GM19455 (cell line): ENCODE measurements around the gene PDE4B.

Experiments
- ATAC-seq: cut with Tn5 transposase; IDR thresholded peaks from one replicate; pipeline ENCODE4 v1.9.1; 2021; ENCODE audit not compliant: unreplicated experiment

The PDE4B gene

DNA sequence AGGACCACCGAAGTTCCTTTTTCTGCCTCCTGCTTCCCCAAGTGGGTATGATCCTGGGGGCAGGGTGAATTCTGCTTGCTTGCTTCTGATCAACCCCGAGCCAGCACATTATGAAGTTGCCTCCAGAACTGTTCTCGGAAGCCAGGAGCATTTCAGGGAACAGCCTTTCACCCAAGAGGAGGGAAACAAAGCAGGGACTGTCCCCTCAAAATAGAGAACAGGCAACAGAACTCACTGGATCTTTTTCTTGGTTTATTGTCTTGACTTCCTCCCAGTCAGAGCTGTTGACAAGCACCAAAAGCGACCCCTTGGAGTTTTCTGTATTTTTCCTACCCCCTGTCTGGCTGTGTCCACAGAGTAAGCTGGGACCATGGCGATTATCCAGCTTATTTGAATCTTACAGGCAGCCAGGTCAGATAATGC lies 482.9 kb downstream of the PDE4B start:
- no peak for ATAC-seq

DNA sequence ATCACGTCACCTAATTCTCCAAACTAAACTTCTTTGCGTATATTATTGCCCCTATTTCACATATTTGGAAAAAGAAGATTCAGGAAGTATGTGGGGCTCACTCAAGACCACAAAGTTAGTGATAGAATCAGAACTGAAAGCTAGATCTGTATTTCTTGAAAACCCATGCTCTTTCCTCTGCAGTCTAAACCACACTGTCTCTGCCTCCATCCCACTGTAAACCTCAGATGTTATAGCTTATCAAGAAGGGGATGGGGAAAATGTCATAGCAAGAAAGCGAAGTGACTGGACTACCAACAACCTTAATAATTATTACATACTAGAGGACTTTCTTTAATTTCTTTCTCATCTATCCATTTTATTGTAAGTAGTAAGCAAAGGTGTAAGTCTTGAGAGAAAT lies 483.5 kb downstream of the PDE4B start:
- ATAC-seq = peak; percentile 79

DNA sequence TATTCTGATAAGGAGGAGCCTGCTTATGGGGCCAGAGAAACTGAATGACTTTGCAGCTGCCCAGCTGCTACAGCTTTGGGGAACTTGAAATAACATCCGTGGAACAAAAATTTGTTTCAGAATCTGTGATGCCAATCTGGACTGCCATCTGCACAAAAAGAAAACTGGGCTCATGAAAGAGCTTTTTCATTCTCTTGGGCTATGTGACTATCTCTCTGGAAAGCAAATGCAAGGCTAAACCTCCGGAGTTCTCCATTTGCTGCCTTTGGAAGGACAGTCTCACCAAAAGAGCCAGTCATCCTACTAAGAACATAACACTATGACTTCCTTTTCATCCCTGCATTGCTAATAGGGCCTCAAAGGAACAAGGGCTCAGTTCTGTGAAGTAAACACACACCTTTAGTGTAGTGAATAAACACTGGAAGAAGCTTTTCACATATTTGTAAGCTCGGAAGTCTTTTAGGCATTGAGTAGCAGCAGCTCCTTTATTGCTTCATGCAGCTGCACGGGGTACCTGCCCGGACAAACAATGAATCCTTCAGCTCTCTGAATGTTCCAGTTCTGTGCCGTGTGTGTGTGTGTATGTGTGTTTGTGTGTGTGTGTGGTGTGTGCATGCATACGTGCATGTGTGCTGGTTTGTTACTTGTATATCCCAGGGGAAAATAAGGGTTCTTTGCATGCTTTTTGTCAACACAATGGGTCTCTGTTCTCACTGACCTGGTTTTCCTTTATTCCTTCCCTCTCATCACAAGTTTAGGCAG lies 485.7 kb downstream of the PDE4B start:
- no peak for ATAC-seq

DNA sequence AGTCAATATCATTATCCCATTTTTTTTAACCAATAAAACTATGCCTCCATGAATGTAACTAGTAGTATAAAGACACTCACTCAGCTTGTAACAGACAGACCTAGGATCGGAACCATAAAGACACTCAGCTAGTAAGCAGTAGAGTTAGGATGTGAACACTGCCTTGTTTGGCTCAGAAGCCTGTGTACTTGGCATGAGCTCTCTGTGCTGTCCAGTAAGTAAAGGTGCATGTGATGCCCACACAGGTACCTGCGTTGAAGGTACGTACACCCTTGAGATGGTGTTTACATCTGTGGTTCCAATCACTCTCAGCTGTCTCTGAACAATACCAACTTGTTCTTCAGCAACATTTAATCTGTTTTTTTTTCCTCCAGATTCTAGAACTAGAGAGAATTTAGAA lies 489.1 kb downstream of the PDE4B start:
- ATAC-seq = no peak

DNA sequence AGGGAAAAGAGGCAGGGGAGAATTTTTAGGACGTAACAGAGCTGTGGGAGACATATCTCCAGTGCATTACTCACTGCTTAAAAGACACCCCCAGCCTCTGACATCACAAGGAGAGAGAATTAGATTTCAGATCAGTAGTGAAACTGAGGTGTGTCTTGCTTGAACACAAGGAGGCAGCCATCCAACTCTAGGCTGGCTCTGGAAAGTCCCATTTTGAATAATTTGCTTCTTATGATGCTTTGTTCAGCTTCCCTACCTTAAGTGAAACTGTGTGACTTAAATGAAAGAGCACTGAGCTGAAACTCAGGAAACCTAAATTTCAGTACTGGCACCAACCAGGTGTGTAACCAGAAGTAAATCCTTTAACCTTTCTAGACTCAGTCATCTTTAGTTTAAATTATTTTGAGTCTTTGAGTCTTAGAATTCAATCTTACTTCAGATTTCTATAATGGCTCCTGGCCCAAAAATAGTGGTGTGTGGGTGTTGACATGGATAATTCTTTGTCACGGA lies 489.7 kb downstream of the PDE4B start:
- ATAC-seq = peak; percentile 83

DNA sequence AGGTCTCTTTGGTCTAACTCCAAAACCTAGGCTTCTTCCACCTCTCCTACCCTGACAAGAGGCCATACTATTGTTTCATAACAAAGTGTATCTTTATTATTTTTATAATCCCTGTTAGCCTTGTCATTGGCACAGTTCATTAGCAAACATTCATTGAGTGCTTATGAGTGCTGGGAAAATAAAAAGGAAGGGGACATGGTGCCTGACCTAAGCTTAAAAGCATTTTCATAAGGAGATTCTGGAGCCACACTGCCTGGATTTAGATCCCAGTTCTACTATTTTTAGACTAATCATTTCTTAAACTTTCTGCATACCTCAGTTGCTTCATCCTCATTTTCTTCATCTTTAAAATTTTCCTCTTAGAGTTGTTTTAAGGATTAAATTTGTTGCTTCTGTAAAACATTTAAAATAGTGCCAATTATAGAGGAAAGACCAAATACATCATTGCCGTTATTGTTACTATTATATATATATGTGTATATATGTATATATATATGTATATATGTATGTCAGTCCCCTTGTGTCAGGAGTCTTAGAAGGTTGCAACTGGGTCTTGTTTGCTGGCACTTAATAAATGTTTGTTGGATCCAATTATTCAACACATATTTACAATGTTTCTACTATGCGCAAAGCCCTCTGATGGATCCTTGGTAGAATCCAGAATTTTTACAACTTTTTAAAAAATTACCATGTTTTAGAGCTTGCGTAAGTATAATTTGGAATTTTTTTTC lies 490.4 kb downstream of the PDE4B start:
- ATAC-seq = peak; percentile 5

DNA sequence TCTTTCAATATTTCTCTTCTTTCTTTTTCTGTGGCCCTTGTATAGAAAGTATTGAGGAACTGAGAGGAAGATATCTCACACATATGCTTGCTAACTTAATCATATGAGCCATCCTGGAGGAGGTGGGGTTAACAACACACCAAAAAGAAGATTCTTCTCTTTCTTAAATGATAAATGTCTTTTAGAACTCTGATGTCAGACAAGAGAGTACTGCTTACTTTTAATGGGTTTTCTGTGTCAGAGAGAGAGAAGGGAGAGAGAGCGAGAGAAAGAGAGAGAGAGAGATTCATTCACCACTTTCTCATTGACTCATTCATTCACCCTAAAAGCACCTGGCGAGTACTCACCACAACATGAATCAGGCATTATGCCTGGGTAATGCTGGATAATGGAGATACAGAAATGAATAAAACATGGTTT lies 490.9 kb downstream of the PDE4B start:
- peak; percentile 60 for ATAC-seq

DNA sequence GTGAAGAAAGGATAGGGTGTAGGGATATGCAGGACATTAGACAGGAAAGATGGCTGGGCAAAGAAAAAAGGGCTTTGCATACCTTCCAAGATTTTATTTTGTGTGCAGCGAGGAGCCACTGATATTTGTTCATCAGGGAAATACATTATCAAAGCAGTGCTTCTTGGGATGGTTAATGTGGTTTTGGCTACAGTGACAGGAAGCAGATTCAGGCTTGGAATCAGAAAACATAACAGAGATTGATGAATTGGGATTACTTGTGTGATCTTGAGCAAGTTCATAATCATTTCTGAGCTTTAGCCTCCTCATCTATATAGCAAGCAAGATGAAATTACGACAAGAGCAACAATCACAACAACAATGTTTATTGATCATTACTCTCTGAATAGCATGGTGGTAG lies 492.1 kb downstream of the PDE4B start:
- ATAC-seq = no peak

DNA sequence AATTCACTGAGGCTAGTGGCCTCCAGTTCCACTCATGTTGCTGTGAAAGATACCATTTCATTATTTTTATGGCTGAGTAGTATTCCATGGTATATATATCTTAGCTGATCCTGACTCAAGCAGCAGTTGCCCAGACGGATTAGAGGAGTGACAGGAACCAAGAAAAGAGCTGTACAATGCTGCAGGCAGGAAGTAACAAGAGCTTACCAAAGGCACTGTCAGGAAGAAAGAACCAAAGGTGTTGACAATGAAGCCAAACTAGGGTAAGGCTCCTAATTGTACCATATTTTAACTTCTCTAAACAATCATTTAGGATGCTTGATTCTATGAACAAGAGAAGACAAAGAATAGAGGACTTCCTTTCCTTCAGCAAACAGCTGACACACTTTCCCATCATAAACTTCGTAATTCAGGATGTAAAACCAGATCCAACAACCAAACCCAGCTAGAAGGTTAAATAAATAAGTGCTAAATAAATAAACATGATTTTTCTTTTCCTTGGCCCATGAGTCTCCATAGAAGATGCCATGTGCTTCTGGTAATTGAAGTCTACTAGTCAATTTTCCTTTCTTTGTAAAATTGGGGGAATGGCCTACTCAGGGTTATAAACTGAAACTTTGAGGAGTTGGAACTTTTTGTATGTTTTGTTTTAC lies 493.0 kb downstream of the PDE4B start:
- no peak for ATAC-seq

DNA sequence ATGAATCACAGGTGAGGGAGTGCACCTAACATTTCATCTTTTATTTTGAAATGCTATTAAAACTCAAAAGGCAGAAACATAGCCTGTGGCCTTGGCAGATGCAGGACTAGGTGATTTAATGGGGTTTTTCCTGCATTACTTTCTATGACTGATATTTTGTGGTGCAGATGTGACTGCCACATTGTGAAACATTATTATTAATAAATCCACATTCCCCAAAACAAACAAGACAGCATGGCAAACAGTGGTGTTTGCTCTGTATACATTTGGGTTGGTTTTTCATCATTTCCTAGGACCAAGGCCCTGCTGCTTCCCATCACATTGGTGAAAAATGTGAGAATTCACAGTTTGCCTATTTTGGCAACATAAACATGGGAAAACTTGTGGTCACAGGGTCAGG lies 493.6 kb downstream of the PDE4B start:
- ATAC-seq = no peak

DNA sequence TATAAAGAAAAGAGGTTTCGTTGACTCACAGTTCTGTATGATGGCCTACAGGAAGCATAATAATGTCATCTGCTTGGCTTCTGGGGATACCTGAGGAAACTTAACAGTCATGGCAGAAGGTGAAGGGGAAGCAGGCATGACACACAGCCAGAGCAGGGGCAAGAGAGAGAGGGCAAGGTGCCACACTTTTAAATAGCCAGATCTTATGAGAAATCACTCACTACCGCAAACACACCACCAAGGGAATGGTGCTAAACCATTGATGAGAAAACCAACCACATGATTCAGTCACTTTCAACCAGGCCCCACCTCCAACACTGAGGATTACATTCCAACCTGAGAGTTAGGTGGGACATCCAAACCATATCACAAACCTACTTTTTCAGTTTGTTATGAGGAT lies 495.4 kb downstream of the PDE4B start:
- ATAC-seq = no peak

DNA sequence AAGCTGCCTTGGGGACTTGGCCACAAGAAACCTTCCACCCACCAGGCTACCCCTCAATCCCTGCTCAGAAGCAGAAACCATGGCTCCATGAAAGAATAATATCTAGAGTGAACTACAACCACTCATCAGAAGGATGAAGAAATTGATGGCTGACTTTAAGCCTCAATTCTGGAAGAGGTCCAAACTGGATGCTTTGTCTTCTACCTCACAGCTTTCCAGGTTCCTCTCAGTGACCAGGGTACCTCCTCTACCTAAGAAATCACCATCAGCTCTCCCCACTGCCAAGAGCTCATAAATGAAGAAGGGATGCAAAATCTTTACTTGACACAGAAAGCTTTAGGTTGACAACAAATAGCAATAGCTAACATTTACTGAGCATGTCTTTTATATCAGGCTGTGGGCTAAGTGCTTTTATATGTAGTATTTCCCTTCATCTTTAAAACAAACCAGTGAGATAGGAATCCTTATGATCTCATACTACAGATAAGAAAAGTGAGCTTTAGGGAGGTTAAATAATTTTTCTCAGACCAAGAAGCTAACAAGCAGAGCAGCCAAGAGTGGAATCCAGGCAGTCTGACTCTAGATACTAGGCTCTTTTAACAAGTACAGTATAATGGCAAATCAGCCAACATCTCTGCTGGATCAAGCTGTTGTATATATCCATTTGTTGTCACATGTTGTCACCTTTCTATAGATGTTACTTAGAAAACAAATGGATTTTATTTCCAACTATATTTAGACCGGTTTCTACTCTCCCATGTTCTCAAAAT lies 498.3 kb downstream of the PDE4B start:
- no peak for ATAC-seq

DNA sequence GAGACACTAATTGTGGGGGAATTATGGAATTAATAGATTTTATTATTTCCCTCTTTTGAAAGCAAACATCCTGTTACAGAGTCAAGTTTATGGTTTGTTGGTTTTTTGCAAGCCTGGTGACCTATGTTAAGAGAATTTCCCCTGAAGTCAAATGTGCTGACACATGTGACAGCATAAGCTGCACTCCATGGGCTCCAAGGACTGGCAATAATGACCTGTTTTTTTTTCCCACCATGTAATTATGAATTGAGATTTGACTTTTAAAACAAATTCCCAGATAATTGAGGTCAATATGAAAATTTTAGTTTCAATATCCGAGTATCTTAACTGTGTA lies 498.8 kb downstream of the PDE4B start:
- ATAC-seq = no peak

DNA sequence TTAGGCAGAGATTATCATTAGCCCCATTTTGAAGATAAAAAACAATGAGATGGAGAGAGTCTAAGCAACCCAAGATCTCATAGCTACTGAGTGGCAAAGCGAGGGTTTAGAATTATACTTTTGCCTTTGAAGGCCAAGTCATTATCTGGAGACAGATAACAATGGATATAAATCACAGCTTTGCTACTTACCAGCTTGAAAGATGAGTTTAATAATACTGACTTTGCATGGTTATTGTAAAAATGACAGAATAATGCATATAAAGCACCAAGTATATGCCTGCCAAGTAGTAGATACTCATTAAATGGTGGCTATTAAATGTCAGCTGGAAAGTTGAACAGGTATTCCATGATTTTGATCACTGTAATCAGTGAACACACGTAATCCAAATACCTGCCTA lies 499.6 kb downstream of the PDE4B start:
- no peak for ATAC-seq

DNA sequence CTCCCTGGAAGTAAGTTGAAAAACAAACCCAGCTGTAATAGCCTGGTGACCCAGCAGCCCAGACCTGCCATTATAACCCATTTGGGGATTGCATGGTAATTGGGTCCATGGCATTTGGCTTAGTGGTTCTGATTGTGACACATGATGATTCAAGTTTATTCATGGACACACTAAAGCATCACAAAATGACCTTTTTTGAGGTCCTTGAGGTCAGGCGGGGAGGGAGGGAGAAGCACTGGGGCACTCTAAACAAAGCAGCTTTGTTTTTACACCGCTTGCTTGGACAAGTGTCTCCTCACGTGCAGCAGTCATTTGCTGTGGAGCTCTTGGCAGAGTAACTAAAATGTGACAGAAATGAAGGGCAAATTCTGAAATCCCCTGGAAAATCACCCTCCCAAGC lies 500.2 kb downstream of the PDE4B start:
- ATAC-seq = no peak

DNA sequence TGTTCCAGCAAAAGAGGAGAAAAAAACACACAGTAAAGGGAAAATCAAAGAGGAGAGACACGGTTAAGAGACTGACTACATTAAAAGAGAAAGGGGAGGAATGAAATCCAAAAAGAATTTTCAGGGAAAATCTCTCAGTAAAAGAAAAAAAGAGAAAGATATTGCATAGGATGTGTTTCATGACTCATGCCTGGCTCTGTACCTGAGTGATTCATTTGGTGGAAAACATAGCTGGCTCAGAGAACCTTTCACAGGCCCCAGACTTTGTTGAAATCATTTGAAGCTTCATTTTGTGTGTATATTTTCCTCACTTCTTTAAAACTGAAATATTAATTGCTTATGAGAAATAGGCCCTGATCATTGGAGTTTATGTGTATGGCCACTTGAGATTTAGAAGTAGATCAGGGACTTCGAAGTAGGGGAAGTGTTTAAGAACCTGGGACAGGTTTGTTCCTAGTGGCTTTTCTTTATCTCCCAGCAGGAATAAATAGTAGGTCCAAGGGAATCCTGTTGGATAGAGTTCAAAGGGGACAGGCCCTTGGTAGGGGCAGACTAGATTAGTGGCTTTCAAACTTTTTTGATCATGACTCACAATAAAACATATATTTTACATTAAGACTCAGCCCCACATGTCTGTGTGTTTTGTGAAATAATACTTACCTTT lies 502.1 kb downstream of the PDE4B start:
- no peak for ATAC-seq

DNA sequence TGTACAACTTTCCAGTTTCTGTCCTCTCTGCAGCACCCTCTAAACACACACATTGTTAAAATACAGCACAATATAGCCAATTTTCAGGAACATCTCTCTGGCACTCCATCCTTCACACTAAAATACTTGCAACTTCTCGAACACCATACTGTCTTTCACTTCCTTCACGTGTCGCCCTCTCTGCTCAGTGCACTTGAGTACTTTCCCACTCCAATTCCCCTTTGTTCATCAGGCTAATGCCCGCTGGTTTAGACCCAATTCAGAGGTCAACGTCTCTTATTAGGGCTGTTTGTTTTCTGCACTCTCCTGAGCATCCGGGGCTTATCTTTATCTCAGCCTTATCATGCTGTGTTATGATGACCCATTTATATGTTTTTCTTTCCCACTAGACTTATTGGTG lies 503.1 kb downstream of the PDE4B start:
- no peak for ATAC-seq

DNA sequence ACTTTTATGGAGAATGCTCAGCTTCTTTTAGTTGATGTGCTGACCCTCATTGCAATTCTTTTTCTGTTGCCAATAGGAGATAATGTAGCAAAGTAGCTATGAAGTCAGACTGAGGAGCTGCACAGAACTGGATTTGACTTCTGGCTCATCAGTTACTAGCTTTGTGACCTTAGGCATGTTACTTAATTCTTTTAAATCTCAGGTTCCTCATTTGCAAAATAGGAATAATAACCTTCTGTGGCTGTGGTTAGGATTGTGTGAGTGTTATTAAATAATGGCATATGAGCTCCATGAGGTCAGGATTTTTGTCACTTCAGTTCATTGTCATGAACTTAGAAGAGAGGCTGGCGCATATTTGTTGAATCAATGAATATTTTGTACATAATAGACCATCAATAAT lies 503.7 kb downstream of the PDE4B start:
- ATAC-seq = no peak

DNA sequence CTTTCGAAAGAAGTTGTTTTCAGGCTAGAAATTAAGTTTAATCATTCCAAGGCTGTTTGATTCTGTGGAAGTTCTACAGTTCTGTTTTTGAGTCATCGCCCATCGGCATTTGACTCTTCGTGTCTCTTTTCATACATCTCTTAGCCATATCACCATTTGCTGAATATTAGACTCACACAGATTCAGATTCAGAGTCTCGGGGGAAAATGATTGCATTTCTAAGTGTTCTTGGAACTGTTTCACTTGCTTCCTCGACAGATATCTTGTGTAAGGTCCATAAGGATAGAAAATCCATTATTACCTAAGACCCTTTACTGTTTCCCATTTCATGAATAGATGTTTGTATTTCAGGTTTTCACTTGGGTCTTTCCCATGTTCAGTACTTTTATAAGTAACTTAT lies 504.3 kb downstream of the PDE4B start:
- ATAC-seq = no peak

DNA sequence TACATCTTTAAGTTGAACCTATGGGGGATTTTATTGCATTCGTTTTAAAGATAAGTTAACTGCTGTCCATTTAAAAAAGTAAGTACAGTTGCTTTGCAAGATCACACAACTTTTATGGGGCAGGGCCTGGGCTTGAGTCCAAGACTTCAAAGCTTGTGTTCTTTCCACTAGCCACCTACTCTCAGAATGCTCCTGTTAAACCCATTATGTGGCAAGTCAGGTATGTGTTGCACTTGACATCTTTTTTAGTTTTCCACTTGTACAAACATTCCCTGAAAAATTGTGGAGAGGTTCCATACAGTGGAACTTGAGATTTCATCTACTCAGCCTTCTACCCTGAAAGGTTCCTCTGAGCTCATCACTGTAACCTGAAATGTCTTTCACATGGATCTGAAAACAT lies 505.8 kb downstream of the PDE4B start:
- ATAC-seq = no peak
